ENCODE results near the gene MUSK.

MUSK gene

GRCh38 chr9:110729641-110730040, 61.0 kb downstream of the MUSK start:
- no peak for ATAC-seq (ENCODE audit: low read depth)
- no peak for TF ChIP-seq CTCF (IDR thresholded peaks at IDR 0.05; ENCODE audit: poor library complexity, severe bottlenecking)
- no peaks in the 10 kb centered on the region for H3K27me3 ChIP-seq (ENCODE audit: insufficient read depth, poor library complexity, severe bottlenecking)

GRCh38 chr9:110731437-110732028, 62.9 kb downstream of the MUSK start:
- no peak for DNase-seq (ENCODE audit: low spot score)
- TF ChIP-seq CTCF (IDR thresholded peaks at IDR 0.05; ENCODE audit: poor library complexity, severe bottlenecking): no peak

More at GRCh38 chr9:110729641-110730040, 61.0 kb downstream of the MUSK start:
- Histone ChIP-seq H3K27ac (ENCODE audit: poor library complexity, severe bottlenecking) (no peak overlapping the region), H3K36me3 (ENCODE audit: low read depth) (no peaks in the 10 kb centered on the region), H3K4me1 (ENCODE audit: insufficient read depth, poor library complexity, severe bottlenecking) (no peaks in the 10 kb centered on the region), H3K9me3 (ENCODE audit: severe bottlenecking) (no peaks in the 10 kb centered on the region), H3K4me3 (ENCODE audit: severe bottlenecking) (no peak overlapping the region)
- DNase-seq (ENCODE audit: low spot score): no peak

GRCh38 chr9:110738982-110739381, 70.4 kb downstream of the MUSK start:
- Histone ChIP-seq H3K27ac (ENCODE audit: poor library complexity, severe bottlenecking) (no peak overlapping the region), H3K36me3 (ENCODE audit: low read depth) (no peaks in the 10 kb centered on the region), H3K4me3 (ENCODE audit: severe bottlenecking) (no peak overlapping the region), H3K9me3 (ENCODE audit: severe bottlenecking) (no peaks in the 10 kb centered on the region), H3K27me3 (ENCODE audit: insufficient read depth, poor library complexity, severe bottlenecking) (no peaks in the 10 kb centered on the region), H3K4me1 (ENCODE audit: insufficient read depth, poor library complexity, severe bottlenecking) (peaks cover 15% of the 10 kb centered on the region)
- DNase-seq (ENCODE audit: low spot score): no peak
- no peak for TF ChIP-seq CTCF (IDR thresholded peaks at IDR 0.05; ENCODE audit: poor library complexity, severe bottlenecking)
- ATAC-seq (ENCODE audit: low read depth): no peak

More at GRCh38 chr9:110731437-110732028, 62.9 kb downstream of the MUSK start:
- no peaks in the 10 kb centered on the region for H3K36me3 ChIP-seq (ENCODE audit: low read depth)
- H3K27ac ChIP-seq (ENCODE audit: poor library complexity, severe bottlenecking): no peak overlapping the region
- H3K4me1 ChIP-seq (ENCODE audit: insufficient read depth, poor library complexity, severe bottlenecking): no peaks in the 10 kb centered on the region
- ATAC-seq (ENCODE audit: low read depth): no peak
- H3K27me3 ChIP-seq (ENCODE audit: insufficient read depth, poor library complexity, severe bottlenecking): no peaks in the 10 kb centered on the region
- H3K9me3 ChIP-seq (ENCODE audit: severe bottlenecking): no peaks in the 10 kb centered on the region
- no peak overlapping the region for H3K4me3 ChIP-seq (ENCODE audit: severe bottlenecking)

- Histone ChIP-seq H3K9me3 (ENCODE audit: severe bottlenecking) (no peaks in the 10 kb centered on the region), H3K27ac (ENCODE audit: poor library complexity, severe bottlenecking) (peak overlapping the region; percentile 89), H3K36me3 (ENCODE audit: low read depth) (no peaks in the 10 kb centered on the region), H3K27me3 (ENCODE audit: insufficient read depth, poor library complexity, severe bottlenecking) (no peaks in the 10 kb centered on the region), H3K4me1 (ENCODE audit: insufficient read depth, poor library complexity, severe bottlenecking) (peaks cover 50% of the 10 kb centered on the region), H3K4me3 (ENCODE audit: severe bottlenecking) (no peak overlapping the region)
- no peak for TF ChIP-seq CTCF (IDR thresholded peaks at IDR 0.05; ENCODE audit: poor library complexity, severe bottlenecking)
- ATAC-seq (ENCODE audit: low read depth): no peak
- DNase-seq (ENCODE audit: low spot score): no peak
Observed at GRCh38 chr9:110742741-110743371, 74.3 kb downstream of the MUSK start.

All from RWPE2 (cell line).